ENCODE results near the gene RAPGEF2.

GRCh38 chr4:159146488-159146887 is 43.6 kb downstream of the RAPGEF2 start:
- TF ChIP-seq CTCF (IDR thresholded peaks at IDR 0.05) (no peak), POLR2A (IDR thresholded peaks at IDR 0.05) (no peak)

Data from testis (tissue), 2 donors.